K562 (cell line): Measurements from ENCODE around the gene GNPAT. TPM values are rescaled to one million over a fixed set of nuclear protein-coding genes. Genes with fewer than 3 reads are reported as not detected.

Experiments
- ARID4B ChIP-seq: sonication (generic); formaldehyde crosslinking; IDR thresholded peaks from 2 replicates; pipeline ENCODE4 v1.8.0; 2022; ENCODE audit warnings: mild to moderate bottlenecking, missing genetic modification reagents
- CBX8 ChIP-seq: fragments of 200-600 bp; sonication (generic); IDR thresholded peaks from 2 replicates; pipeline ENCODE4 v1.6.1; 2012; ENCODE audit warnings: borderline replicate concordance, mixed run types, low read depth, mild to moderate bottlenecking, moderate library complexity, mixed read lengths, low read length, control low read depth, inconsistent platforms; ENCODE audit not compliant: poor library complexity, severe bottlenecking; ENCODE audit errors: extremely low read depth
- MYBL2 ChIP-seq, 2 experiments: fragments of 450-650 bp in 1 of 2; sonication (generic) in 1 of 2; formaldehyde crosslinking in 1 of 2; IDR thresholded peaks; 2 replicates each; pipeline versions ENCODE4 v1.6.1 to v1.8.1; 2017 to 2022; ENCODE audit warnings: borderline replicate concordance in 1 of 2, inconsistent platforms in 1 of 2, low read depth in 1 of 2, mild to moderate bottlenecking in 1 of 2, missing genetic modification reagents in 1 of 2, moderate library complexity in 1 of 2
- PHB2 ChIP-seq: fragments of 450-650 bp; IDR thresholded peaks from 2 replicates; pipeline ENCODE4 v1.6.1; 2017; ENCODE audit warnings: low read depth
- RAD51 ChIP-seq: fragments of 450-650 bp; IDR thresholded peaks from 2 replicates; pipeline ENCODE4 v1.7.1; 2016; ENCODE audit warnings: low read depth, mild to moderate bottlenecking, borderline replicate concordance
- ZNF766 ChIP-seq: fragments of 200-800 bp; sonication (Bioruptor generic); conservative IDR thresholded peaks from 2 replicates; pipeline ENCODE4 v1.6.1; 2016; ENCODE audit warnings: missing genetic modification characterization, missing compliant biosample characterization
- polyA plus RNA-seq, 8 experiments: library from polyadenylated mRNA; depleted of rRNA in 4 of 8; stranded (reverse) in 5 of 8; unstranded in 3 of 8; fragments of >200 nt; fragmentation: Nextera tagmentation in 2 of 8; fragmentation: Illumina TruSeq in 1 of 8; extraction: Ambion mirVana in 2 of 8; extraction: Trizol in 1 of 8; gene quantifications; 2 replicates each; pipeline versions ENCODE4 v1.2.1 to v1.2.3, GENCODE V29; 2011 to 2014; ENCODE audit warnings: inconsistent platforms in 1 of 8, missing spikeins in 1 of 8
- total RNA-seq, 7 experiments: library from RNA; depleted of rRNA in 6 of 7; stranded (reverse); fragments of >200 nt in 6 of 7; fragmentation: Illumina TruSeq in 2 of 7; extraction: Trizol in 2 of 7; gene quantifications; 2 replicates each; pipeline versions ENCODE4 v1.2.1 to v1.2.3, GENCODE V29; 2011 to 2021; ENCODE audit warnings: low replicate concordance in 1 of 7

GNPAT gene
- total and polyA plus RNA-seq, 9 of the 15 experiments (the other 6 are each of a cell fraction or from before 2014, with no cell fraction given) = 32.1 to 68.8 (median 50.7) TPM

- TF ChIP-seq ARID4B (CRISPR knock-in tag) (no peak), PHB2 (no peak), MYBL2 (IDR thresholded peaks at IDR 0.05; ENCODE audit: low read depth) (no peak), MYBL2 (CRISPR knock-in tag; IDR thresholded peaks at IDR 0.05; ENCODE audit: borderline replicate concordance) (no peak), RAD51 (no peak), ZNF766 (CRISPR knock-in tag) (0 out of 2 replicates have a peak, but pooled peaks have one; percentile 15), CBX8 (no peak)
Observed at GRCh38 chr1:231194476-231194842, 46.6 kb upstream of the GNPAT start (continued).
